ENCODE measurements around the gene DMC1.
"Not testable (repeated sequence)": the region's sequence is repeated elsewhere in the genome, so short reads cannot be mapped to it uniquely, and the experiment has no call there.

Gene DMC1

GRCh38 chr22:38489142-38489541 lies 80.8 kb downstream of the DMC1 start:
- H3K27ac ChIP-seq (ENCODE audit: low read depth, low read length), result no peak overlapping the region
- H3K27me3 ChIP-seq (ENCODE audit: control insufficient read depth, insufficient read depth, low read length), result no peaks in the 10 kb centered on the region
- peaks cover 61% of the 10 kb centered on the region for H3K36me3 ChIP-seq (ENCODE audit: control insufficient read depth, insufficient read depth, low read length)
- H3K4me3 ChIP-seq (ENCODE audit: low read length), result no peak overlapping the region
- no peak overlapping the region for H3K9ac ChIP-seq (ENCODE audit: low read length)
- H3K4me1 ChIP-seq (ENCODE audit: control insufficient read depth, insufficient read depth, low read length), result peaks cover 7% of the 10 kb centered on the region

- Histone ChIP-seq H3K4me3 (ENCODE audit: low read length) (no peak overlapping the region), H3K27ac (ENCODE audit: low read depth, low read length) (no peak overlapping the region), H3K9ac (ENCODE audit: low read length) (no peak overlapping the region), H3K36me3 (ENCODE audit: control insufficient read depth, insufficient read depth, low read length) (peaks cover 58% of the 10 kb centered on the region), H3K4me1 (ENCODE audit: control insufficient read depth, insufficient read depth, low read length) (peaks cover 7% of the 10 kb centered on the region), H3K27me3 (ENCODE audit: control insufficient read depth, insufficient read depth, low read length) (no peaks in the 10 kb centered on the region)
Measured at GRCh38 chr22:38487946-38488345, 82.0 kb downstream of the DMC1 start.

DNA sequence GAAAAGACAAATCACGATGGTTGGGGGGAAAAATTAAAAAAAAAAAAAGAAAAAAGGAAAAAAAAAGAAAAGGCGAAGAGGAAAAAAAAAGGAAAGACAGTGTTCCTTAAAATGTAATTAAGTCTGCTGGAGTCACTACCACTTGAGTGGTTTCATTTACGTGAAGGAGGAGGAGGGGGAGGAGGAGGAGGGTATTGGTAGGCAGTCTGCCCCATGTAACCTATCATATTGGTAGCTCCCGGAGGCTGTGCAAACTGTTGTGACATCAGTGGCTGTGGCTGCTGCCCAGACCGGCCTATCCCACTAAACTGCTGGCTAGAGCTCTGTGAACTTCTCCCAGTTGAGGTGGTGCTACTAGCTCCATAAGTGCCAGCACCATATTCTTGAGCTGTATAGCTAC lies 84.2 kb downstream of the DMC1 start:
- Histone ChIP-seq H3K4me3 (ENCODE audit: low read length) (no peak overlapping the region), H3K9ac (ENCODE audit: low read length) (no peak overlapping the region), H3K27me3 (ENCODE audit: control insufficient read depth, insufficient read depth, low read length) (no peaks in the 10 kb centered on the region), H3K36me3 (ENCODE audit: control insufficient read depth, insufficient read depth, low read length) (peaks cover 60% of the 10 kb centered on the region), H3K27ac (ENCODE audit: low read depth, low read length) (no peak overlapping the region), H3K4me1 (ENCODE audit: control insufficient read depth, insufficient read depth, low read length) (peaks cover 4% of the 10 kb centered on the region)

DNA sequence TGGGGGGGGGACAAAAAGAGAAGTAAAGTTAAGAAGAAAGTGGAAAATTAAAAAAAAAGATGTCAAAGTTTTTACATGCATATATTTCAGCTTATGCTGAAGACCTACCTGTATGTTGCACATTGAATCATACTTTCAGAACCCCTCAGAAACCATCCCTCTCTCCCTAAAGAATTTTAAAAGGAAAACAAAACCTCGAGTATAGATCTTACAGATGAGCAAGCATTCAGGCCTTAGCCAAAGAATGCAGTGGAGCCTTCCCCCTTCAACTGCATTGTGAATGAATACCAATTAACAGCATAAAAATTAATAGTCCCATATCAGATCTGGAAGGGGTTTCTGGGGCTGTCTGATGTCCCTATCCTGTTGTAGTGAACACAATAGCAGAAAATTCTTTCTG lies 85.7 kb downstream of the DMC1 start:
- Histone ChIP-seq H3K4me1 (ENCODE audit: control insufficient read depth, insufficient read depth, low read length) (no peaks in the 10 kb centered on the region), H3K9ac (ENCODE audit: low read length) (no peak overlapping the region), H3K36me3 (ENCODE audit: control insufficient read depth, insufficient read depth, low read length) (peaks cover 50% of the 10 kb centered on the region), H3K4me3 (ENCODE audit: low read length) (no peak overlapping the region), H3K27ac (ENCODE audit: low read depth, low read length) (no peak overlapping the region), H3K27me3 (ENCODE audit: control insufficient read depth, insufficient read depth, low read length) (no peaks in the 10 kb centered on the region)

DNA sequence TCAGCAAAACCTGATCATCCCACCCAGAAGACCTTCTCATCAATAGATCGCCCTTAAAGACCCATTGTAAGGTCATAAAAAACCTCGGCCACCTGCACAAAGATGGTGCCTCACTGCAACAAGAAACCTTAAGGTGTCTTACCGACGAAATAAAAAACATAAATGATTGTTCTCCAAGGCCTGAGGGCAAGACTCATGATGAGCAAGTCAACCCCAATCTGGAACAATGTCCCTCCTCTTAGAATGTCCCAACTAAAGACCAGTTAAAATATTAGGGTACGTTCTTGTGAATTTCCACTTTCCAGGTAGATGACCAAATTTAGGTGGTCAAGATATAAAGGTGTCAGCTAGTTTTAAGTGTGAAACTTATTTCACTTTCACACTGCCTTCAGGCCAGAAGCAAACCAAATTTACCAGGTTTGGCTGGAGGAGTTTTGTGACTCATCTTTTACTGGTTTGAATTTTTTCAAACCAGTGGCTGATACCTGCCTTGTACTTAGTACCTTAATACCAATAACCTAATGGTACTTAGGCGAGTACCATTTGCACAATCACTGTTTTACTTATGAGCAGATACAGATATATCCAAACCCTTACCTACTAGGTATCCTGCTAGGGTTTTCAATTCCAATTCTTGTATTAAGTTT lies 87.2 kb downstream of the DMC1 start:
- Histone ChIP-seq H3K4me1 (ENCODE audit: control insufficient read depth, insufficient read depth, low read length) (no peaks in the 10 kb centered on the region), H3K4me3 (ENCODE audit: low read length) (no peak overlapping the region), H3K36me3 (ENCODE audit: control insufficient read depth, insufficient read depth, low read length) (peaks cover 37% of the 10 kb centered on the region), H3K27ac (ENCODE audit: low read depth, low read length) (no peak overlapping the region), H3K9ac (ENCODE audit: low read length) (no peak overlapping the region), H3K27me3 (ENCODE audit: control insufficient read depth, insufficient read depth, low read length) (no peaks in the 10 kb centered on the region)

DNA sequence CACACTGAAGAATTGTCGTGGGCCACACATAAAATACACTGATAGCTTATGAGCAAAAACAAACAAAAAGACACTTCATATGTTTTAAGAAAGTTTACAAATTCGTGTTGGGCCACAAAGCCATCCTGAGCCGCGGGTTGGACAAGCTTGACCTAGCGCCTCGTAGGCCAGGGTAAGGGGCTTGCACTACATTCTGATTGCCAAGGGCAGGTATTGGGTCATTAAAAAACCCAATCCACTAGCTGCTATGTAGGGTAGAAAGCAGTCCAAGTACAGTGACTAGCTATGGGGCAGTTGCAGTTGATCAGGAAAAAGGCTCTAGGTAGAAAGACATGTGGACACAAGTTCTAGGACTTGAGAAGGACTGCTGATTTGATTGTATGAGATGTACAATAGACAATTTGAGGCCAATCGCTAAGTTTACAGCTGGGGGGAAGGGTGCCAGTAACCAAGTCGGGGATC lies 88.1 kb downstream of the DMC1 start:
- Histone ChIP-seq H3K4me1 (ENCODE audit: control insufficient read depth, insufficient read depth, low read length) (no peaks in the 10 kb centered on the region), H3K27me3 (ENCODE audit: control insufficient read depth, insufficient read depth, low read length) (no peaks in the 10 kb centered on the region), H3K36me3 (ENCODE audit: control insufficient read depth, insufficient read depth, low read length) (peaks cover 34% of the 10 kb centered on the region), H3K9ac (ENCODE audit: low read length) (no peak overlapping the region), H3K27ac (ENCODE audit: low read depth, low read length) (no peak overlapping the region), H3K4me3 (ENCODE audit: low read length) (no peak overlapping the region)

DNA sequence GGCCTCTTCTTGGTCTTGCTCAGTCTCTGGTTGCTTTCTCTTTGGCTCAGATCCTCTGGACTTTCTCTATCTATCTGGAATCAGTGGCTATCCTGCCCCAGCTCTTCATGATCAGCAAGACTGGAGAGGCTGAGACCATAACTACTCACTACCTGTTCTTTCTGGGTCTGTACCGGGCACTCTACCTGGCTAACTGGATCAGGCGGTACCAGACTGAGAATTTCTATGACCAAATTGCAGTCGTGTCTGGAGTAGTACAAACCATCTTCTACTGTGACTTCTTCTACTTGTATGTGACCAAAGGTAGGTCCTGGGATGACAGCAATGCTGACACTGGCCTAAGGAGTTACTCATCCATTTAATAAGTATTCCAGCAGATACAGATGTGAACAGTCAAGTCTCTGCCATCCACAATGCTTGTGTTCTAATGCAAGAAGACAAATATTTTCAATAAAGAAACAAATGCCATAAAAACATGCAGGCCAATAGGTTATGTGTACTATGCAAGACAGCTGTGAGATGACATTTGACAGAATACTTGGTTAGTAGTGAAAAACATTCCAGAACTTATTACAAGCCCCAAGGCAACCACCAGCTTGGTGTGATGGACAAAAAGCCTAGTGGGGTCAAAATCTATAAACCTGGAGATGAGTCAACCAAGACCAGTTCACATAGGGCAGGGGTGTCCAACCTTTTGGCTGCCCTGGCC lies 88.7 kb downstream of the DMC1 start:
- no peak overlapping the region for H3K27ac ChIP-seq (ENCODE audit: low read depth, low read length)
- no peak overlapping the region for H3K9ac ChIP-seq (ENCODE audit: low read length)
- no peaks in the 10 kb centered on the region for H3K4me1 ChIP-seq (ENCODE audit: control insufficient read depth, insufficient read depth, low read length)
- H3K4me3 ChIP-seq (ENCODE audit: low read length), result no peak overlapping the region
- no peaks in the 10 kb centered on the region for H3K27me3 ChIP-seq (ENCODE audit: control insufficient read depth, insufficient read depth, low read length)
- H3K36me3 ChIP-seq (ENCODE audit: control insufficient read depth, insufficient read depth, low read length), result peaks cover 30% of the 10 kb centered on the region

GRCh38 chr22:38479096-38479837 lies 90.7 kb downstream of the DMC1 start:
- Histone ChIP-seq H3K9ac (ENCODE audit: low read length) (no peak overlapping the region), H3K4me1 (ENCODE audit: control insufficient read depth, insufficient read depth, low read length) (no peaks in the 10 kb centered on the region), H3K27me3 (ENCODE audit: control insufficient read depth, insufficient read depth, low read length) (no peaks in the 10 kb centered on the region), H3K36me3 (ENCODE audit: control insufficient read depth, insufficient read depth, low read length) (peaks cover 19% of the 10 kb centered on the region), H3K4me3 (ENCODE audit: low read length) (no peak overlapping the region), H3K27ac (ENCODE audit: low read depth, low read length) (no peak overlapping the region)

DNA sequence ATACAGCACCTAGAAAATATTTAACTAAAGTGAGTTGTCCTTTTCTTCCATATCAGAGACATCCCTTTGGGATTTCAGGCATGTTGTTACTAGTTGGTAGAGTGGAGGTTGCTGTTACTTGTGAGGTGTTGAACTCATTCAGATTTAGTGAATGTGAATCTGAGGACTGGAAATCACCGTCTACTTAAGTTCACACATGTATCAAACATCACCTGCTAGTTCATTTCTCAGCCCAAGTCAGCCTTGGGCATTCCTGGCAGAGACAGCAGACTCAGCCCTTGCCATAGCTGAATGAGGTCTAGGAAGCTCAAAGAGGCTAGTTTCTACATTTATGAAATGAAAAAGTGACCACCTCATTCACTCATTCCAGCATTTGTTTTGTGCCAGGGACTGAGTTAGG lies 92.4 kb downstream of the DMC1 start:
- Histone ChIP-seq H3K4me3 (ENCODE audit: low read length) (no peak overlapping the region), H3K27ac (ENCODE audit: low read depth, low read length) (no peak overlapping the region), H3K9ac (ENCODE audit: low read length) (no peak overlapping the region), H3K36me3 (ENCODE audit: control insufficient read depth, insufficient read depth, low read length) (peaks cover 11% of the 10 kb centered on the region), H3K4me1 (ENCODE audit: control insufficient read depth, insufficient read depth, low read length) (no peaks in the 10 kb centered on the region), H3K27me3 (ENCODE audit: control insufficient read depth, insufficient read depth, low read length) (no peaks in the 10 kb centered on the region)

DNA sequence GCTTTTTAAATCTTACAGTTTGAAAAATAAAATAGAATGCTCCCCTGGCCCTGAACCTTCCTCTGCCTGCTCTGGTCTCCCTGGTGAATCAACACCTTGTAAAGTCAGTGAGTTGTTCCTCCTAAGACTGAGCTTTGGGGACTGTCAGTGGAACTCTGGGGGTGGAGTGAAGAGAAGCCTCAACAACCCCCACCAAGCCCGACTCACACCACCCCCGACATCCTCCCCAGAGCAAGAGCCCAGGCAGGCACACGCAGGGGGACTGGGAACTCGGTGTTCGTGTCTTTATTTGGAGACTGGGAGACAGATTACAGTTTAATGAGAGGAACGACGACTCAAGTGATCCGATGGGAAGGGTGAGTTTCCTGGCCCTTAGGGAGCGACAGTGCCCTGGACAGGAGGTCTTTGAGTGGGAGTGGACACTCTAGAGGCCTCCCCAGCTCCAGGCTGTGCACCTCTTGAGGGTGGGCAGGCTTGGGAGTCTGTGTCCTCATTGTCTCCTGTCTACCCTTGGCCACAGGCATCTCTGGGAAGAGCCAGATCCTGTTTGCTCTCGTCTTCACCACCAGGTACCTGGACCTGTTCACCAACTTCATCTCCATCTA lies 95.9 kb downstream of the DMC1 start:
- H3K36me3 ChIP-seq (ENCODE audit: control insufficient read depth, insufficient read depth, low read length), result no peaks in the 10 kb centered on the region
- H3K27ac ChIP-seq (ENCODE audit: low read depth, low read length), result no peak overlapping the region
- no peaks in the 10 kb centered on the region for H3K4me1 ChIP-seq (ENCODE audit: control insufficient read depth, insufficient read depth, low read length)
- no peak overlapping the region for H3K9ac ChIP-seq (ENCODE audit: low read length)
- H3K4me3 ChIP-seq (ENCODE audit: low read length), result no peak overlapping the region
- H3K27me3 ChIP-seq (ENCODE audit: control insufficient read depth, insufficient read depth, low read length), result no peaks in the 10 kb centered on the region

GRCh38 chr22:38471237-38471636 lies 98.7 kb downstream of the DMC1 start:
- Histone ChIP-seq H3K4me1 (ENCODE audit: control insufficient read depth, insufficient read depth, low read length) (peaks cover 3% of the 10 kb centered on the region), H3K4me3 (ENCODE audit: low read length) (no peak overlapping the region), H3K36me3 (ENCODE audit: control insufficient read depth, insufficient read depth, low read length) (no peaks in the 10 kb centered on the region), H3K27me3 (ENCODE audit: control insufficient read depth, insufficient read depth, low read length) (peaks cover 2% of the 10 kb centered on the region), H3K9ac (ENCODE audit: low read length) (no peak overlapping the region), H3K27ac (ENCODE audit: low read depth, low read length) (no peak overlapping the region)

GRCh38 chr22:38470179-38470578 lies 99.8 kb downstream of the DMC1 start:
- H3K9ac ChIP-seq (ENCODE audit: low read length); H3K36me3 ChIP-seq (ENCODE audit: control insufficient read depth, insufficient read depth, low read length); H3K4me1 ChIP-seq (ENCODE audit: control insufficient read depth, insufficient read depth, low read length); H3K4me3 ChIP-seq (ENCODE audit: low read length); H3K27ac ChIP-seq (ENCODE audit: low read depth, low read length); H3K27me3 ChIP-seq (ENCODE audit: control insufficient read depth, insufficient read depth, low read length): not testable (repeated sequence)

Data from rectal smooth muscle tissue (tissue), 1 donor.